Urinary bladder (tissue), 4 donors: ENCODE measurements around the gene ATG4B. TPM values are rescaled to one million over a fixed set of nuclear protein-coding genes. Genes with fewer than 3 reads are reported as not detected.

Source experiments
- DNase-seq: peaks from one replicate; pipeline ENCODE4 v3.0.0-alpha.2; 2015; ENCODE audit errors: extremely low spot score
- H3K27ac ChIP-seq: one replicate; pipeline ENCODE4 v1.5.1; 2013; ENCODE audit warnings: low read depth, mild to moderate bottlenecking, moderate library complexity
- H3K36me3 ChIP-seq: one replicate; pipeline ENCODE4 v1.6.1; 2013; ENCODE audit warnings: mild to moderate bottlenecking, moderate library complexity; ENCODE audit not compliant: insufficient read depth
- H3K4me1 ChIP-seq: one replicate; pipeline ENCODE4 v1.6.1; 2013; ENCODE audit warnings: mild to moderate bottlenecking, moderate library complexity; ENCODE audit not compliant: insufficient read depth
- H3K4me3 ChIP-seq: one replicate; pipeline ENCODE4 v1.5.1; 2013; ENCODE audit warnings: low read depth, low read length
- WGBS: extraction: QIAGEN DNeasy Blood & Tissue Kit; methylation state at CpG from one replicate; pipeline ENCODE4 v1.1.7; 2013; 5-methylcytosine and 5-hydroxymethylcytosine counted together
- polyA plus RNA-seq: library from polyadenylated mRNA; stranded (reverse); fragments of 200-250 nt; gene quantifications from one replicate; pipeline ENCODE4 v1.2.3, GENCODE V29; 2013
- total RNA-seq: library from RNA; depleted of rRNA; stranded (reverse); fragments of >200 nt; gene quantifications from one replicate; pipeline ENCODE4 v1.2.3, GENCODE V29; 2014
- donor health status: healthy with polysubstance abuse.
- donor health status: healthy.

ATG4B gene
- total and polyA plus RNA-seq, 2 donors, result 31.5 to 52.2 TPM

DNA sequence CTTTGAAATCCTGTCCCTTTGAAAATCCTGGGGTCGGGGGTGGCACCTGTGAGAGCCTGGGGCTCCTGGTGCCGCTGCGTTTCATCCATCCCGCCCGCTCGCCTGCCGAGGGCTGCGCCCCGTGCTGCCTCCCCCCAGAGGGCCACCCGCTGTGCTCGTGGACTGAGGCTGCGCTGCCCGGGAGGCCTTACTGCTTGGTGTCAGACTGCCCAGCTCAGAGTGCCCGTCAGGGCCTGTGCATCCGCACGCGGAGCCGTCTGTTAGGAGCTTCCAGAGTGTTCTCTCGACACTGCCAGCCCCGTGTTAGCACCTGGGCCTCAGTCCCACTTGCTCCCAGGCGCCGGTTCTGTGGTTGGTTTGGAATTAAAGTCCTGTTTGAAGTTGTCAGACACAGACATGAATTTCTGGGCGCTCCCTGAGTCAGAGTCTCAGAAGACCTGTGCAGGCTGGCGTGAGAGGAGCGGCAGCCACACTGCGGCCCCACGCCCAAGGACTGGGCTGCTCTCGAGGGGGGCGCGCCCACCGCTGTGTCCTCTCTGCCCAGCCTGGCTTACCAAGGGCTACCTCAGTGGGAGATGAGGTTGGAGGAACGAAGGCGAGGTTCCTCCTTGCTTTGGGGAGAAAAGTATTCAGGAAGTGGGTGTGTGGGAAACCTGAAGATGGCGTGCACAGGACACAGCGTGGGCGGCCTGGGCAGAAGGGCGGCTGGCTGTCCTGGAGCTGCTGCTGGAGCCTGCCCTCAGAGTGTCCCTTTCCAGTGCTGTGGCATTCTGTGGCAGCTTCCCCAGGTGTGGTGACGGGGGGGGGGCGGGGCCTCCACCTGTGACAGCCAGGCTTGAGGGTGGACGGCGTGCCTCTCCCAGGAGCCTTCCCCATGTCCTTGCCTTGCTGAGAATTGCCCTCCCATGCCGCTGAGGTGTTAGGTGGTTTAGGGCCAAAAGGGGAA lies 35.0 kb downstream of the ATG4B start:
- no peak overlapping the region for H3K4me3 ChIP-seq
- H3K27ac ChIP-seq, result no peak overlapping the region
- WGBS, result 91% methylated on average over 42 of the region's 42 CpGs
- H3K36me3 ChIP-seq, result peaks cover 8% of the 10 kb centered on the region
- H3K4me1 ChIP-seq, result no peaks in the 10 kb centered on the region
- no peak for DNase-seq

DNA sequence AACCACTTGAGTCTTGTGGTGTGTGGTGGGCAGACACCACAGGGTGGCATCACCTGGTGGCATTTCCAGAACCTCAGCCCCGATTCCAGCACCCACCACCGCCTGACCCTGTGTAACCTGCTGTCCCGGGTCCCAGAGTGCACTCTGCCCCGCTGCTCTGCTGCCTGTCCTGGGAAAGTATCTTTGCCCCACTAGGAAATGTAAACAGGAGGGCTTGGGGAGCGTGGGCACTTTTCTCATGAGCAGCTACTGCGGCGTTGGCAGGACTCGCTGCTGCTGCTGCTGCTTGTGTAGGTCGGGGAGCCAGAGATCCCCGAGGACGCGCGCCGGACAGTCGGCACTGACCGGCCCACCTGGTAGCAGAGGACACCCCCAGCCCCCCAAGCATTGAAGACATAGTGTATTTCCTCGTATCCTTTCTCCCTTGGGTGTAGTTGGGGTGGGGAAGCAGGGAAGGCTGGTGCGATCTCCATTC lies 35.7 kb downstream of the ATG4B start:
- Histone ChIP-seq H3K27ac (no peak overlapping the region), H3K36me3 (peaks cover 8% of the 10 kb centered on the region), H3K4me3 (no peak overlapping the region), H3K4me1 (no peaks in the 10 kb centered on the region)
- DNase-seq, result no peak
- 88% methylated on average over 18 of the region's 18 CpGs for WGBS

DNA sequence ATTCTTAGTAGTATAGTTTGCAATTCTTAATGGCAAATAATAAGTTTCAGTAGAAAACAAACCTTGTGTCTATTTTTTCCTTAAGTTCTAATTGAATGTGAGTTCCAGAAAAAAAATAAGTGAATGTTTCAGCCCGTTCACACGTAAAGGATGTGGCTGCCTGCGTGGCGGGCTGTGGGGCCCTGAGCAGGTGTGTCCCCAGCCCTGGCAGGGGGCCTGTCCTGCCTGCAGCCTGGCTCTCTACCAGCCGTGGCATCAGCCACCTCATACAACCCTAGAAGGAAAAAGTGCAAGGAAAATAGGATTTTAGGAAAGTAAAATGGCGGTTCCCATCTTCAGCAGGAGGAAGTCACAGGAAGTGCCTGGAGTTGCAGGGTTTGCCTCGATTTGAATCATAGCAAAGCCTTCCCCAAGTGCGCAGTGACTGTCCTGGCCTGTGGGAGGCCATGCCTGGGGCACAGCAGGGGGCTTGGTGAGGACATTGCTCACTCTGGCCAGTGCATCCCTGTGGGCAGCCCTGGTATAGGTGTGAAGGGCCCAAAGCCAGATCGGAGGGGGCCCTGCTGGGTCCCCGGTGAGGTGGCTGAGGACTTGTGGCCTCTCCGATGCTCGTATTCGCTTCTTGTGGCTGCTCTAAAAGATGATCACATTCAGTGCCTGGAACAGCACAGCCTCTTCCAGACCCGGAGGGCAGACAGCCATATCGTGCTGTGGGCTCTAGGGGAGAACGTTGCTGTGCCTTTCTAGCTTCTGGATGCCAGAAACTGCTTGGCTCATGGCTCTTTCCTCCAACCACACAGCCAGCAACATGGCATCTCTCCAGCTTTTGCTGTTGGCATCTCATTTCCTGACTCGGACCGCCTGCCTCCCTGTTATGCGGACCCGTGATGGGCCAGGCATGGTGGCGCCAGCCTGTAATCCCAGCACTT lies 36.6 kb downstream of the ATG4B start:
- WGBS, result 82% methylated on average over 21 of the region's 21 CpGs
- H3K27ac ChIP-seq, result no peak overlapping the region
- H3K4me3 ChIP-seq, result no peak overlapping the region
- H3K36me3 ChIP-seq, result peaks cover 8% of the 10 kb centered on the region
- DNase-seq, result no peak
- no peaks in the 10 kb centered on the region for H3K4me1 ChIP-seq

DNA sequence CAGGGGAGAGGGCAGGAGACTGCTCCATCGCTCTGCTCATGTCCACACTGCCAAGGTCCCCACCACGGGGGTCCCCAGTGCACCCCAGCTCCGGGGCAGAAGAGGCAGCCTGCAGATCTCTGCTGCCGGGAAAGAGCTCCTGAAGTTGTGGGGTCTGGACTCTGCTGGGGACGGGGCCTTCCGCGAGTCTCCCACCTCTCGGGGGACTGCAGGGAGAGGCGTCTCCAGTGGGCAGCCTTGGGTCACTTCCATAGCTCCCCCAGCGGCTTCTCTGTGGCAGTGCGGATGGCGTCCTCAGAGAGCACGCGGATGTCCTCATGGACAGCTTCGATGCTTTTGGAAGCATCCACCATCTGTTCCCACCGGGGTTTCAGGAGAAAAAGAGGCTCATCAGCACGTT lies 38.4 kb downstream of the ATG4B start:
- Histone ChIP-seq H3K36me3 (peaks cover under 1% of the 10 kb centered on the region), H3K4me1 (no peaks in the 10 kb centered on the region), H3K4me3 (no peak overlapping the region), H3K27ac (no peak overlapping the region)
- 87% methylated on average over 17 of the region's 17 CpGs for WGBS
- no peak for DNase-seq

DNA sequence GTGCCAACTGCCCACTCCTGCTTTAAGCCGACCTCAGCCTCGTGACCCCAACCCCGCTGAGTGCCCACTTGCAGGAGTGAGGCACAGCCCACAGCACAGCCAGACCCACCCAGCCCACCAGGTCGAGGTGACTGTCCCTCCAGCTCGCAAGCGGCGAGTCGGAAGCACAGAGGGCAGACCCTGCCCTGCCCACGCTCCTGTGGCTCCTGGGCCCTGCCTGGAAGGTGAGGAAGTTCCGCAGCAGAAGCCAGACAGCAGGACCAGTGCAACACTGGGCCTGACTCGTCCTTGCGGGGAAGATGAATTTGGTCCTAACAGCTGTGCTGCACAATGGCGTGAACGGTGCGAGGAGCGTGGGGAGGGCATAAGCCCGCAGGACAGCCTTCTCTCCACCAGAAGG lies 39.2 kb downstream of the ATG4B start:
- Histone ChIP-seq H3K4me1 (no peaks in the 10 kb centered on the region), H3K36me3 (no peaks in the 10 kb centered on the region)

DNA sequence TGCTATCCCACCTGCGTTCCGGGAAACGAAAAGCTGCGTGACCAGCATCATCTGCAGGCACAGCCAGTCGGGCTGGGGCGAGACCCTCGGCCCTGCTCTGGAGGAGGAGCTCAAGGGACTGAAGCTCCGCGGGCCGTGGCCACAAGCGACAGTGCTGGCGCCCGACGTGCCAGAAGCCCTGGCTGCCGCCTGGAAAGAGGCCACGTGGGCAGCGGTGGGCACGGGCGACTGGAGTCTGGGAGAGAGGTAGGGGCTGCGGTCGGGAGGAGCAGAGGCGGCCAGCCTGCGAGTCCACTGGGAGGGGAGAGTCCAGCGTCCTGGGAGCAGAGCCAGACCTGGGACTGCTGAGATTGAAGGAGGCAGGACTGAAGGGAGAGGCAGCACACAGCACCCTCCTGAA lies 39.9 kb downstream of the ATG4B start:
- Histone ChIP-seq H3K36me3 (no peaks in the 10 kb centered on the region), H3K4me3 (no peak overlapping the region), H3K4me1 (no peaks in the 10 kb centered on the region), H3K27ac (no peak overlapping the region)
- DNase-seq, result no peak
- 93% methylated on average over 24 of the region's 24 CpGs for WGBS

More for the DNA sequence above, 39.2 kb downstream of the ATG4B start:
- no peak for DNase-seq
- 93% methylated on average over 17 of the region's 17 CpGs for WGBS
- Histone ChIP-seq H3K27ac (no peak overlapping the region), H3K4me3 (no peak overlapping the region)

DNA sequence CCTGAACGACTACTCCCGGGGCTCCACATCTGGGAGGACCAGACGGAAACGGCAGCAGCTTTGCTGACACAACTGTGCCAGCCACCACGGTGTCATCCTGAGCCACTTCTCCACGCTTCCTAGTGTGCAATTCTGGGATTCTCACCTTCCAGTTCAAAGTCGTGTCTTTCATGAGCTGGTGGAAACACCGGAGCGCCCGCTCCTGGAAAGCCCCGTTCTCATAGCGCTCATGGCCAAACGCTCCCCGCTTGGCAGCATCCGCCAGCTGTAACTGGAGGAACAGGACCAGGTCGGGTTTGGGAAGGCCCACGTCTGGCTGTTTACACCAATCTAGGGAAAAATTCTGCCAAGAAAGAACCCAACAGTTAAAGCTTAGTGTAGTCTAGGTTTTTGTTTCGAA lies 40.8 kb downstream of the ATG4B start:
- H3K36me3 ChIP-seq, result no peaks in the 10 kb centered on the region
- no peaks in the 10 kb centered on the region for H3K4me1 ChIP-seq
- 89% methylated on average over 18 of the region's 18 CpGs for WGBS
- H3K27ac ChIP-seq, result no peak overlapping the region
- DNase-seq, result no peak
- no peak overlapping the region for H3K4me3 ChIP-seq

DNA sequence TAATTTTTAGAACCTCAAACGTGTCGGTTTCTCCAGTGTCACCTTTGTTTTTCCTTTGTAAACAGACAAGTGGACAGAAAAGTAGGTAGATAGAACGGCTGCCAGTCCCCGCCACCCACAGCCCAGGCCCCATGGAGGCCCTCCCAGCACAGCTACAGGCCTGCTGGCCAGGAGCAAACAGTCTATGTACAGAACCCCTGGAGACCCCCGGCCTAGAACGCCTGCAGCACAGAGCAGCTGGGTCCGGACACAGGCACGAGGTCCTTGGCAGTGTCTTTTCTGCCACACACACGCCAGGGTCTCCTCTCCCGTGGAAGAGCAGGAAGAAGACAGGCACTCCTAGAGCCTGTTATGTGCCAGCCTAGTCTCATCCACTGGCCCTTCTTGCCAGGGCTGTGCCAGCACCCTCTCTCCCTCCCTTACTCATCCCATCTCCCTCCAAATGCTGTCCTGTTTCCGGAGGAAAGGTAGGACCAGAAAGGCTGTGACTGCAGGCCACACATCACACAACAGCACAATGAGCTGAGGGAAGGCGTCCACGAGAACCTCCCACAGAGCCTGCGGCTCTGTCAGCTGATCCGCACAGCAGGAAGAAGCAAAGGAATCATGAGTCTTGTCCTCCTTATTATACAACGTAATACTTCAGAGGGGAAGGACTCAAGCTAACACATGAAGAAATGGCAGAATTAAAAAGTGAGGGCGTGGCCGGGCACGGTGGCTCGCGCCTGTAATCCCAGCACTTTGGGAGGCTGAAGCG lies 41.5 kb downstream of the ATG4B start:
- no peak overlapping the region for H3K27ac ChIP-seq
- 94% methylated on average over 22 of the region's 22 CpGs for whole genome bisulfite sequencing

DNA sequence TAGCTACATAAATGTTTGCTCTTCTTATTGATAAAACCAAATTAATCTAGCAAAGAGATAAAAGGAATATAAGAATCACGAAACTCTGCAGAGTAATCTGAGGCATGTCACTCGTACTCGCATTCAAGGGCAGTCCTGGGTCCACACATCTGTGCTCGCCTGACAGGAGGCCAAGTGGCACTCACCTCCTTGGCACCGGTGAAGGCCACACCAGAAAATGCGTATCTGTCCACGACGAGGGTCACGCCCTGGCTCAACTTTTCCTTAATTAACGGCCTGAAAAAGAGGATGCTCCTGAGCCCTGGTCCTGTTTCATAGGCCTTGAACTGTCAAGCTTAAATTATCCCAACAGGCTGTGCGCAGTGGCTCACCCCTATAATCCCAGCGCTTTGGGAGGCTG lies 42.6 kb downstream of the ATG4B start:
- H3K4me3 ChIP-seq, result no peak overlapping the region
- WGBS, result 93% methylated on average over 12 of the region's 12 CpGs
- H3K27ac ChIP-seq, result no peak overlapping the region
- no peak for DNase-seq
- no peaks in the 10 kb centered on the region for H3K36me3 ChIP-seq
- H3K4me1 ChIP-seq, result no peaks in the 10 kb centered on the region

More for the DNA sequence above, 41.5 kb downstream of the ATG4B start:
- H3K4me1 ChIP-seq, result no peaks in the 10 kb centered on the region
- DNase-seq, result no peak
- H3K4me3 ChIP-seq, result no peak overlapping the region
- no peaks in the 10 kb centered on the region for H3K36me3 ChIP-seq

DNA sequence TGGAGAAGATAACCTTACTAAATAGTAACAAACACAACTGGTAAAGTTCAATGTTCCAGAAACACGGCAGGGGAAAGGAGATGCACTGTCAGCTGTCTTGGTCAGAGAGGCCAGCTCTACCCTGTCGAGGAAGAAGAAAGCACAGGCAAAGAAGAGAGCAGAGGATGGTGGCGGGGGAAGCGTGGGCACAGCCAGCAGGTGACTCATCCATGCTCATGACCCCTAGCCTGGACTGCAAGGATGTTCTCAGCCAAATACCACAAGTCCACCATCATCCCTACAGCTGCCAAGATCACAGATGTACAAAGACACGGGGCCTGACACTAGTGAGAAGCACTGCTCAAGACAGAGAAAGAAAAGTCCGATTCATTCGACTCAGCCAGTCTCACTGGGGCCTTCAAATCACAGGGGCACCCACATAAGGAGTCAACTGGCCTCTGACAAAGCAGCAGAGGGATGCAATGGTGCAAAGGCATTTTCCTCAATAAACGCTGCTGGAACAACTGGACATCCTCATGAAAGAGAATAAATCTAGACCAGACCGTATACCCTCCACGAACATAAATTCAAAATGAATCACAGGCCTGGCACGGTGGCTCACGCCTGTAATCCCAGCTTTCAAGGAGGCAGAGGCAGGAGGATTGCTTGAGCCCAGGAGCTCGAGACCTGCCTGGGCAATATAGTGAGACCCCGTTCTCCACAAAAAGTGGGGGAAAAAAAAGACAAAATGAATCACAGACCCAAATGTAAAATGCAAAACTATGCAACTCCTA lies 43.5 kb downstream of the ATG4B start:
- Histone ChIP-seq H3K4me1 (no peaks in the 10 kb centered on the region), H3K4me3 (no peak overlapping the region), H3K27ac (no peak overlapping the region), H3K36me3 (no peaks in the 10 kb centered on the region)
- DNase-seq, result no peak
- 68% methylated on average over 14 of the region's 14 CpGs for WGBS

DNA sequence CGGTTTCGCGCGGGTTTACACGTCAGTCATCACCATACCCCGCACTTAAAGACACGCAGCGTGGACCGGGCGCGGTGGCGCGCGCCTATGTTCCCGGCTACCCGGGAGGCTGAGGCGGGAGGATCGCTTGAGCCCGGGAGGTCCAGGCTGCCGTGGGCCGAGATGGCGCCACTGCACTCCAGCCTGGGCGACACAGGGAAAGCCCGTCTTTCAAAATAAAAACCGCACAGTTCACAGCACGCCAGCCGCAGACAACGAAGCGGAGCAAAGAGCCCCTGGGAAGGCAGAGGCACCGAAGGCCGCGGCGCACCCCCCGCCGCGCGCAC lies 48.8 kb downstream of the ATG4B start:
- Histone ChIP-seq H3K36me3 (no peaks in the 10 kb centered on the region), H3K4me1 (no peaks in the 10 kb centered on the region), H3K4me3 (peak overlapping the region; percentile 98), H3K27ac (no peak overlapping the region)
- no peak for DNase-seq
- WGBS, result under 1% methylated on average over 37 of the region's 37 CpGs

DNA sequence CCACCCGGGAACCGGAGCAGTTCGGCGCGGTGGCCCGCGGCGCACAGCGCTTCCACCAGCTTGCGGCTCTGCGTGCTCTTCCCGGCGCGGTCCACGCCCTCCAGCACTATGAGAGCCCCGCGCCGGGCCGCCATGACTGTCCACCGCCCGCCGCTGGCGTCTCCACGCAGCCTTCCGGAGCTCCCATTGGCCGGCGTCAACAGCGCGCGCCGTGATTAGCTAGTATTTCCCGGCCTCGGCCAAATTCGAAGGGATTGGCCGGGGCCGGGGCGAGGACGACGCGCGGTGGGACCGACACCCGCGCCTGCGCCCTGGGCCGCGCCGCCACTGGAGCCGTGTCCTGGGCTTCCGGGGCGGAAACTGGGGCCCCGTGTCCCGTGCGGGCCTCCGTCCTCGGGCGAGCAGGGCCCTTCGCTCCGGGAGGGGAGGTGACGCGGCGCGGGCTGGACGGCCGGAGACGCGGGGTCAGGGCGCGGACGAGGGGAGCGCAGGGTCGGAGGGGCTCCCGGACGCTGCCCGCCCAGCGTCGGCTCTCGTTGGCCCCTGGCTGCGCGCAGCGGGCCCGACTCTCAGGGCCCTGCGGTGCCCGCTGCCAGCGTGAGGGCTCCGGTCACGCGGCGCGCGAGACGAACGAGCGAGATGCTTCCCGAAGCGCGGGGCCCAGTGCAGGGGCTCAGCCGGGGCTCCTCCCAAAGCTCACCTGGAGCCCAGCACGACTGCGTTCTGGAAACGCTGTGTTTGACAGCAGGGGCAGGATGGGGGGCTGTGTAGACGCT lies 49.3 kb downstream of the ATG4B start, which contains the start of gene DTYMK:
Gene DTYMK (minus strand): TSS at position 166 of the 776 bp plus-strand sequence. CDS start 32 bp downstream, at position 134.
- under 1% methylated on average over 102 of the region's 102 CpGs for WGBS
- Histone ChIP-seq H3K4me1 (no peaks in the 10 kb centered on the region), H3K36me3 (no peaks in the 10 kb centered on the region), H3K4me3 (peak within 1 kb of the TSS; percentile 98), H3K27ac (peak within 1 kb of the TSS; percentile 88)
- peak; percentile 88 for DNase-seq
